ENCODE results near the gene RAP1GAP.

GRCh38 chr1:21562896-21563295 is 106.3 kb downstream of the RAP1GAP start:
- no peak for TF ChIP-seq EZH2 (IDR thresholded peaks at IDR 0.05; ENCODE audit: insufficient read depth, poor library complexity, severe bottlenecking)
- no peak for TF ChIP-seq EZH2phosphoT487 (IDR thresholded peaks at IDR 0.05; ENCODE audit: insufficient read depth, low read depth)
